HepG2 (cell line): ENCODE measurements around the gene PHF21B. TPM values are rescaled to one million over a fixed set of nuclear protein-coding genes. Genes with fewer than 3 reads are reported as not detected.

Experiments
- ATAC-seq: fragments of 200-7000 bp; cut with Tn5 transposase; 3 replicates; pipeline ENCODE4 v1.9.1; 2020; ENCODE audit warnings: mild to moderate bottlenecking, moderate library complexity
- BruUV-seq: library from RNA; stranded (reverse); fragments of 400-500 nt; replicated peaks from 2 replicates; lab custom pipeline; 2021; lab: Mats Ljungman, UMichigan
- CTCF ChIA-PET: fragments of 300-600 bp; formaldehyde crosslinking; extraction: SDS; loops from one replicate; lab custom pipeline; 2021; ENCODE audit warnings: low total read pairs, inconsistent platforms, low intra/inter-chr PET ratio; lab: Yijun Ruan, JAX
- POLR2A ChIA-PET: fragments of 350-600 bp; sonication (Branson Sonifier 250); formaldehyde crosslinking; loops from one replicate; lab custom pipeline; 2020; ENCODE audit warnings: antibody characterized with exemption, inconsistent platforms; lab: Yijun Ruan, JAX
- DNase-seq: peaks from one replicate; pipeline ENCODE4 v3.0.0-alpha.2; 2015; ENCODE audit warnings: low spot score
- FAIRE-seq: peaks from 3 replicates; lab custom pipeline; 2011; peaks lifted over from hg19 to GRCh38; lab: Jason Lieb, UNC
- H2AFZ ChIP-seq: one replicate; pipeline ENCODE4 v1.6.1; 2011; ENCODE audit warnings: low read length, inconsistent platforms
- H3K27ac ChIP-seq: fragments of 300-600 bp; 3 replicates; pipeline ENCODE4 v1.8.0; 2011; ENCODE audit warnings: mixed run types, mild to moderate bottlenecking, mixed read lengths, low read length, inconsistent platforms; ENCODE audit not compliant: insufficient read depth; ENCODE audit errors: extremely low read length
- H3K27me3 ChIP-seq, 2 experiments: fragments of 200-600 bp in 1 of 2; 2 replicates in 1 of 2; 3 replicates in 1 of 2; pipeline versions ENCODE4 v1.6.0 to v1.8.0; 2011; ENCODE audit warnings: low read length in 2 of 2, mild to moderate bottlenecking in 2 of 2, moderate library complexity in 2 of 2, inconsistent platforms in 1 of 2; ENCODE audit not compliant: insufficient read depth in 2 of 2, control insufficient read depth in 1 of 2
- H3K36me3 ChIP-seq, 2 experiments: fragments of 200-600 bp in 1 of 2; replicated peaks in 1 of 2; 2 replicates in 1 of 2; 3 replicates in 1 of 2; pipeline versions ENCODE4 v1.5.1 to v1.8.0; 2011; ENCODE audit warnings: low read length in 2 of 2, inconsistent platforms in 1 of 2; ENCODE audit not compliant: insufficient read depth in 2 of 2, control insufficient read depth in 1 of 2
- H3K4me1 ChIP-seq: 2 replicates; pipeline ENCODE4 v1.5.1; 2012; ENCODE audit warnings: low read length, inconsistent platforms; ENCODE audit not compliant: insufficient read depth
- H3K4me2 ChIP-seq: 2 replicates; pipeline ENCODE4 v1.6.0; 2011; ENCODE audit warnings: low read depth, low read length, inconsistent platforms
- H3K4me3 ChIP-seq, 3 experiments: fragments of 200-600 bp in 1 of 3; sonication (generic), shearing (Covaris generic) in 1 of 3; replicated peaks in 1 of 3; 2 replicates each; pipeline ENCODE4 v1.5.1; 2011 to 2016; ENCODE audit warnings: low read length in 3 of 3, inconsistent platforms in 2 of 3, low read depth in 2 of 3, mild to moderate bottlenecking in 2 of 3, control low read depth in 1 of 3, mixed read lengths in 1 of 3; ENCODE audit not compliant: insufficient read depth in 1 of 3
- H3K79me2 ChIP-seq: one replicate; pipeline ENCODE4 v1.6.1; 2011; ENCODE audit warnings: low read length, inconsistent platforms; ENCODE audit not compliant: insufficient read depth
- H3K9ac ChIP-seq: 2 replicates; pipeline ENCODE4 v1.6.0; 2011; ENCODE audit warnings: mild to moderate bottlenecking, low read depth, low read length, inconsistent platforms; ENCODE audit not compliant: insufficient read depth
- H3K9me3 ChIP-seq: 2 replicates; pipeline ENCODE4 v1.5.1; 2012; ENCODE audit warnings: mild to moderate bottlenecking, low read length
- H4K20me1 ChIP-seq: 2 replicates; pipeline ENCODE4 v1.6.0; 2011; ENCODE audit warnings: inconsistent platforms, mild to moderate bottlenecking, low read length, moderate library complexity; ENCODE audit not compliant: insufficient read depth
- BHLHE40 ChIP-seq: IDR thresholded peaks from 2 replicates; pipeline ENCODE4 v1.6.1; 2011; ENCODE audit warnings: low read length, improper control_type of control experiment
- DBP ChIP-seq: sonication (generic); formaldehyde crosslinking; IDR thresholded peaks from 2 replicates; pipeline ENCODE4 v1.4.0; 2020; ENCODE audit warnings: missing genetic modification reagents; ENCODE audit errors: not compliant biosample characterization
- ESRRA ChIP-seq: sonication (generic); formaldehyde crosslinking; IDR thresholded peaks from 2 replicates; pipeline ENCODE4 v1.5.1; 2020; ENCODE audit warnings: mild to moderate bottlenecking, low read depth, missing genetic modification reagents
- ETS1 ChIP-seq: sonication (generic); formaldehyde crosslinking; IDR thresholded peaks from 2 replicates; pipeline ENCODE4 v1.4.0; 2020; ENCODE audit warnings: missing genetic modification reagents
- GFI1 ChIP-seq: sonication (generic); formaldehyde crosslinking; IDR thresholded peaks from 2 replicates; pipeline ENCODE4 v1.5.0; 2020; ENCODE audit warnings: missing genetic modification reagents, mild to moderate bottlenecking, borderline replicate concordance
- HES4 ChIP-seq: sonication (generic); formaldehyde crosslinking; IDR thresholded peaks from 2 replicates; pipeline ENCODE4 v1.9.0; 2021; ENCODE audit warnings: mild to moderate bottlenecking, missing genetic modification reagents, borderline replicate concordance
- MXD1 ChIP-seq: sonication (generic); formaldehyde crosslinking; IDR thresholded peaks from 2 replicates; pipeline ENCODE4 v1.4.0; 2020; ENCODE audit warnings: mild to moderate bottlenecking, missing genetic modification reagents
- MYNN ChIP-seq: sonication (generic); formaldehyde crosslinking; IDR thresholded peaks from 2 replicates; pipeline ENCODE4 v1.4.0; 2020; ENCODE audit warnings: mild to moderate bottlenecking, low read depth, missing genetic modification reagents
- PRMT3 ChIP-seq: sonication (generic); formaldehyde crosslinking; IDR thresholded peaks from 2 replicates; pipeline ENCODE4 v1.8.1; 2022; ENCODE audit warnings: low read depth, mild to moderate bottlenecking, moderate library complexity, missing genetic modification reagents, borderline replicate concordance
- SATB2 ChIP-seq: sonication (generic); formaldehyde crosslinking; IDR thresholded peaks from 2 replicates; pipeline ENCODE4 v1.5.0; 2020; ENCODE audit warnings: missing genetic modification reagents
- SIX1 ChIP-seq: sonication (generic); formaldehyde crosslinking; IDR thresholded peaks from 2 replicates; pipeline ENCODE4 v1.4.0; 2020; ENCODE audit warnings: missing genetic modification reagents, borderline replicate concordance
- YEATS4 ChIP-seq: sonication (generic); formaldehyde crosslinking; IDR thresholded peaks from 2 replicates; pipeline ENCODE4 v1.4.0; 2020; ENCODE audit warnings: missing genetic modification reagents, borderline replicate concordance
- ZNF564 ChIP-seq: sonication (generic); formaldehyde crosslinking; IDR thresholded peaks from 2 replicates; pipeline ENCODE4 v1.8.1; 2023; ENCODE audit warnings: mild to moderate bottlenecking, missing genetic modification reagents
- ZNF784 ChIP-seq: sonication (generic); formaldehyde crosslinking; IDR thresholded peaks from 2 replicates; pipeline ENCODE4 v1.5.1; 2020; ENCODE audit warnings: missing genetic modification reagents, mild to moderate bottlenecking, borderline replicate concordance
- ZNF879 ChIP-seq: sonication (generic); formaldehyde crosslinking; IDR thresholded peaks from 2 replicates; pipeline ENCODE4 v1.8.1; 2023; ENCODE audit warnings: missing genetic modification reagents
- ZSCAN5A ChIP-seq: sonication (generic); formaldehyde crosslinking; IDR thresholded peaks from 2 replicates; pipeline ENCODE4 v1.8.0; 2022; ENCODE audit warnings: mild to moderate bottlenecking, missing genetic modification reagents, borderline replicate concordance
- WGBS: methylation state at CpG from one replicate; pipeline ENCODE4 v1.1.6; 2017; ENCODE audit warnings: low lambda C conversion rate; 5-methylcytosine and 5-hydroxymethylcytosine counted together
- in situ Hi-C: cut with HindIII; loops from 2 replicates; pipeline ENCODE4 v1.10.0; 2017; ENCODE audit warnings: low pct_unique_long_range_greater_than_20kb; ENCODE audit not compliant: extremely low pct_ligation_motif_present
- intact Hi-C: fragments of 100-400 bp; cut with micrococcal nuclease; formaldehyde crosslinking; loops from one replicate; pipeline ENCODE4 v1.10.0; 2022; ENCODE audit not compliant: unreplicated experiment
- polyA plus RNA-seq, 8 experiments: library from polyadenylated mRNA; depleted of rRNA in 3 of 8; stranded (reverse) in 7 of 8; unstranded in 1 of 8; fragments of >200 nt; fragmentation: Illumina TruSeq in 4 of 8; extraction: Trizol in 4 of 8; gene quantifications; 2 replicates each; pipeline versions ENCODE4 v1.2.1 to v1.2.3, GENCODE V29; 2011 to 2016; ENCODE audit warnings: low read depth in 4 of 8, missing spikeins in 1 of 8, mixed read lengths in 1 of 8; ENCODE audit not compliant: insufficient read depth in 1 of 8
- total RNA-seq, 5 experiments: library from RNA; depleted of rRNA; stranded (reverse); fragments of >200 nt; fragmentation: Illumina TruSeq; extraction: Trizol; gene quantifications; 2 replicates each; pipeline ENCODE4 v1.2.3, GENCODE V29; 2016; ENCODE audit warnings: low read depth in 1 of 5

PHF21B gene
- total and polyA plus RNA-seq, 2 of the 13 experiments (the other 11 are each of a cell fraction or from before 2014, with no cell fraction given), result not detected

GRCh38 chr22:45007391-45008185 is 2.2 kb downstream of the PHF21B start (continued):
- no peak for TF ChIP-seq ZSCAN5A (CRISPR knock-in tag)

GRCh38 chr22:45006964-45007390 is 2.8 kb downstream of the PHF21B start:
- DNase-seq, result no peak
- Histone ChIP-seq H3K4me1 (no peaks in the 10 kb centered on the region), H2AFZ (no peak overlapping the region), H3K9me3 (no peaks in the 10 kb centered on the region), H3K4me3 (no peak overlapping the region), H4K20me1 (no peaks in the 10 kb centered on the region), H3K27ac (no peak overlapping the region), H3K79me2 (no peaks in the 10 kb centered on the region), H3K4me2 (no peak overlapping the region), H3K9ac (no peak overlapping the region), H3K36me3 (no peaks in the 10 kb centered on the region), H3K27me3 (peaks cover 5 to 56% of the 10 kb centered on the region in 2 experiments)
- intact Hi-C loops, result no loop called here
- WGBS, result 17% methylated on average over 24 of the region's 44 CpGs
- ATAC-seq, result no peak
- ChIA-PET POLR2A (no interaction called here), CTCF (no interaction called here)
- FAIRE-seq, result no peak
- BruUV-seq, result no TSS peak
- in situ Hi-C loops, result no loop called here
- TF ChIP-seq ZNF879 (CRISPR knock-in tag) (no peak), ZNF564 (no peak), MXD1 (CRISPR knock-in tag) (no peak), ESRRA (CRISPR knock-in tag) (no peak), BHLHE40 (no peak), MYNN (no peak), GFI1 (CRISPR knock-in tag) (no peak), SIX1 (CRISPR knock-in tag) (no peak), PRMT3 (CRISPR knock-in tag) (no peak), YEATS4 (CRISPR knock-in tag) (no peak), HES4 (CRISPR knock-in tag) (no peak), SATB2 (no peak), ZNF784 (CRISPR knock-in tag) (no peak), ETS1 (CRISPR knock-in tag) (no peak), DBP (CRISPR knock-in tag) (no peak)
